Measurements from ENCODE around the gene RANBP6.
"Not testable (repeated sequence)": the region's sequence is repeated elsewhere in the genome, so short reads cannot be mapped to it uniquely, and the experiment has no call there.

Gene RANBP6

DNA sequence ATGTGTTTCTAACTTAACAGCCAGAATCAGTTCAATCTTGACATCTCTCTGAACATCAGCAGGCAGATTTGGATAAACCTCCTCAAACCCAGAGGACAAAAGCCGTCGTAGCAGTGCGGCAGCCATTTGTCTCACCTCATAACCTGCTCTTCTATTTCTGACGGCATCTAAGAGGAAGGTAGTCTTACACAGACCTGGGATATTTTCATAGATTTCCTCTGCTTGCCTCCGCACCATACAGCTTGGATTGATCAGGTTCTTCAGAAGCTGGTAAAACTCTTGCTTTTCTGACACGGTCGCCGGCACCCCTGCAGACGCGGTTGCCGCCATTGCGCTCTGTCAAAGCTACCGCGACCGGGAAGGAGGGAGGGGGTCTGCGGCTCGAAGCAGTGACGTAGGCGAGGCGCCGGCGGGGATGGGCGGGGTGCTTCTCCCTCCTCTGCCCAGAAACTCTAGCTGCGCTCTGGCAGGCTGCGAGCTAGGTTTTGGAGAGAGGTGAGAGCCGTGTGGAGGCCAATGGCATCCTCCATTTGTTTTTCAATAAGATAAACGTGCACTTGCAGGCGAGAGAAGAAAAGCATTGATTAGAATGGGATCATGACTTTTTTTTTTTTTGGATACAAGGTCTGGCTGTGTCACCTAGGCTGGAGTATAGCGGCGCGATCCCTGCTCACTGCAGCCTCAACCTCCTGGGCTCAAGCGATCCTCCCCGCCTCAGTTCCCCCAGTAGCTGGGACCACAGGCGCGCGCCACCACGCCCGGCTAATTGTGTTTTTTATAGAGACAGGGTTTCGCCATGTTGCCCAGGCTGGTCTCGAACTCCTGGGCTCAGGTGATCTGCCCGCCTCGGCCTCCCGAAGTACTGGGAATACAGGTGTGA is at the start of gene RANBP6:
TSS of gene RANBP6 (minus strand) at position 347 of the 880 bp plus-strand sequence. CDS start at position 330, 17 bp downstream.
- DNase-seq (ENCODE audit: low read depth in 2 of 2) = peak; percentile 83 to 85

DNA sequence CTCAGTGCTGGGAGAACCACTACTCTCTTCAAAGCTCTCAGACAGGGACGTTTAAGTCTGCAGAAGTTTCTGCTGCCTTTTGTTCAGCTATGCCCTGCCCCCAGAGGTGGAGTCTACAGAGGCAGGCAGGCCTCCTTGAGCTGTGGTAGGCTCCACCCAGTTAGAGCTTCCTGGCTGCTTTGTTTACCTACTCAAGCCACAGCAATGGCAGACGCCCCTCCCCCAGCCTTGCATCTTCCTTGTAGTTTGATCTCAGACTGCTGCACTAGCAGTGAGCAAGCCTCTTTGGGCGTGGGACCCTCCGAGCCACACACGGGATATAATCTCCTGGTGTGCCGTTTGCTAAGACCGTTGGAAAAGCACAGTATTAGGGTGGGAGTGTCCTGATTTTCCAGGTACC is 47.7 kb upstream of the RANBP6 start:
- not testable (repeated sequence) for DNase-seq (ENCODE audit: low read depth in 2 of 2)

DNA sequence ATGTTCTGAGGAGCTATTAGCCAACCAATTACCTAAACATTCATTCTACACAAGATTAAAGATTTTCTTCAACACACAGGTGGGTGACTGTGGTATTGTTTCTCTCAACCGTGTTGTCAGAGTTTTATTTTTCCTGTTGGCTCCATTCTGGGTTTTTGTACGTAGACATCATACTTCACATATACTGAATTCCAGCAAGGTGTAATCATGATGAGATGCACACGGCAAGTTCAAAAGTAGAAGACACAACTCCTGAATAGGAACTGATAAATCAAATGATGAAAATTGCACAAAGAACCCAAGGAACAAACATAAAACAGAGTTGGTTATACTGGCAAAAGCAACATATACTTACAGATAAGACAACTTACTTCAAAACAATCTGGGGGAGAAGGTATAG is 40.2 kb upstream of the RANBP6 start:
- DNase-seq (ENCODE audit: low read depth in 2 of 2) = no peak

DNA sequence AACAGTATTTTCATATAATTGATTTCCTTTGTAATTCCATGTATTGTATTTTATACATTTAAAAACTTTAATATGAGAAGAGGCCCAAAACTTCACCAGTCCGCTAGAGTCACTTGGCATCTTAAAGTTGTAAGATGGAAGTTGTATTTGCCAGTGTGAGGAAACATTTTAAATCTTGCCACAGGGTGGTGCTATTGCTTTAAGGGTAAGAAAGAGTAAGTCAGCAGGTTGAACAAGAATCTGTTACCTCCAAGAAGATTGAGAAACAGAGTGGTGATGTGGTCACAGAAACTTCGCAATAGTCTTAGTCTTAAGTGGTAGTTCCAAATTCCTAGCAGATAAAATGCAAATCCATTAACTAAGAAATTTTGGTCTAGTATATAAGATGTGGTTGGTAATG is 39.8 kb upstream of the RANBP6 start:
- DNase-seq (ENCODE audit: low read depth in 2 of 2) = no peak

DNA sequence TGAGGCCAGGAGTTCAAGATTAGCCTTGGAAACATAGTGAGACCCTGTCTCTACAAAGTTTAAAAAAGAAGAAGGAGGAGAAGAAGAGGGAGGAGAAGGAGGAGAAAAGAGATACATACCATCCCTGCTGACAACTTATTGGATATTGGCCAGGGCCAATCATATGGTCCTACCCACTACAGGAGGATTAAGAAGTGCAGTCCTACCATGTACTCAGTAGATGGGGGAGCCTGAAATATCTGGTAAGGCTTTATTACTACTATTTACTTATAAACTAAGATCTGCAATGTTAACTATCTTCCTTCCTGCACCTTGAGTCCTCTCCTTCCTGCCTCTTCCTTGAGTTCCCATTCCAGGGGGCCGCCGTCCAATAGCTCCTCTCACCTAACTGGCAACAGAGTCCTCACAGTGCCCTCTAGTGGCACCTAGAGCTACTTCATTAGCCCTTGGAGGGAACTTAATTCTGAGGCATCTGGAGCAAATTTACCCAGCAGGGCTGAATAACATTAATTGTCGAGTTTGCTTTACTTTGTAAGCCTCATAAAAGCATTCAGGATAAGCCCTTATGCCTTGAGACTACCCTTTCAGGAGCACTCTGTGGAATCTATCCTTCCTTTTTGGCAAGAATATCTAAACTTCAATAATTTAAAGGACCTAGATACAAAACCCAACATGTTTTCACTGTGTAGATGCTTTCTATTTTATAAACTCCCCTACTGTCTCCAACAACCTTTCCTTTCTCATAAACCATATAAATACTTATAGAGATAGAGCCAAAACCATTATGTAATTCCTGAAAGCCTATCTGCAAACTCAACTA is 39.1 kb upstream of the RANBP6 start:
- peak; percentile 14 to 34 for DNase-seq (ENCODE audit: low read depth in 2 of 2)

DNA sequence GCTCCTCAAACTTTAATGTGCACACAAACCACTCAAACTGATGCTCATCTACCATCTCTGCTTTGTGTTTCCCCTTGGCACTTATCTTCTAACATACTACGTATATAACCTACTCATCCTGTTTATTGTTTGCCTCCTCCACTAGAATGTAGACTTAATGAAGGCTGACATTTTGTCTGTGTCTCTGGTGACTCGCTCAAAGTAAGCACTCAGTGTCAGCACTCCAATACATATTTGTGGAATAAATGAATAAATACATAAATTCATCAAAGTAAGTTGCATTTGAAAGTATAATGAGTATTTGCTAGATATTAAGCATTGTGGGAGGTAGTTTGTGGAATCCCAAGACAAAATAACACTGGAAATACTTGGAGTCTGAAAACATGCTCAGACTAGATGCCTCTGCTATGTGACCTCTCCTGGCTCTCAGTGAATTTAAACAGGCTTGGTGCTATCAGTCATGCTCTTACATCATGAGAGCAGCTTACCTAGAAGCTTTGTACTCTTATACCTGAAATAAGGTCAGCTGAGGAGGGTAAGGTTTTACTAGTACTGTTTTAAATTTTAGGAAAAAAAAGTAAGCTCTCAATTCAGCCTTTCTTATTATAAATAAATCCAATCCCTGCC is 37.0 kb upstream of the RANBP6 start:
- DNase-seq (ENCODE audit: low read depth in 2 of 2) = no peak

DNA sequence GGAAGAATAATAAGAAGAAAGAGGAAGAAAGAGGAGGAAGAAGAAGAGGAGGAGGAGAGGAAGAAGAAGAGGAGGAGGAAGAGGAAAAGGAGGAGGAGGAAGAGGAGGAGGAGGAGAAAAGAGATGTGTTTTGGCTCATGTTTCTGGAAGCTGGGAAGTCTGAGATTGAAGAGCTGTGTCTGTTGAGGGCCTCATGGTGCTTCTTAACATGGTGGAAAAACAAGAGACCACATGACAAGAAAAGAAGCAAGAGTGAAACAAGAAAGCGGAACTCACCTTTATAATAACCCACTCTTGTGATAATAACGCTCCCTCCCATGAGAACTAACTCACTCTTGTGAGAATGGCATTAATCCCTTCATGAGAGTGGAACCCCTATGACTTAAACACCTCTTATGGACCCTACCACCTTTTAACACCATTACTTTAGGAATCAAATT is 36.1 kb upstream of the RANBP6 start:
- no peak for DNase-seq (ENCODE audit: low read depth in 2 of 2)

DNA sequence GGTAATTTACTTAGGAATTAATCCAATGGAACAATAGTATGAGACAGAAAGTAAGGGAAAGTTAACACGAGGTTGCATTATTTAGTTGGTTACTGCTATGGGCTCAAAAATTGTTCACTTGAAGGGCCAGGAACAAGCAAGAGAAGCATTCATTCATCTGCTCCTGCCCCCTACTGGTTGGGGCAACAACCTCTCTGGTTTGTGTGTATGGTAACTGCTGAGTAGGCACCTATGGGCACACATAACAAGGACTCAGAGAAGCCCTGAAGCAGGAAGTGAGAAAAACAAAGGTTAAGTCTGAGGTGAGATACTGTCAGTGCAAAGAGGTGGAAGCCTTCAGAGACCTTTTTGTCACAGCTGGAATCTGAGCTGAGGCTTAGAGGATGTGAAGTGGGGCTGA is 34.4 kb upstream of the RANBP6 start:
- peak in 1 of 2 donors; percentile 24 for DNase-seq (ENCODE audit: low read depth in 2 of 2)

DNA sequence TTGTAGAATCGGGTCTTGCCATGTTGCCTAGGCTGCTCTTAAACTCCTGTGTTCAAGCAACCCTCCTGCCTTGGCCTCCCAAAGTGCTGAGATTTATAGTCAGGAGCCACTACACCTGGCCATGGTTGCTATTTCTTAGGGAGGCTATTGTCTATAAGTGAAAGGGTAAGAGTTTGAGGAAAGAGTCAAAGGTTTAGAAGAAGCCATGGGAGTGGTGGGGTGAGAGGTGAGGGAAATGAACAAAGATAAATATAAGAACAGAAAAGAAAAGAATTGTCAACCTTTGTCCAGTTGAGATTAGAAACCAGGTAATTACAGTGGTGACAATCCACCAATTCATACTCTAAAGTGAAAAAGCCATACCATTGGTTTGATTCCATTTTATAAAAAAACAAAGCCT is 32.6 kb upstream of the RANBP6 start:
- no peak for DNase-seq (ENCODE audit: low read depth in 2 of 2)

DNA sequence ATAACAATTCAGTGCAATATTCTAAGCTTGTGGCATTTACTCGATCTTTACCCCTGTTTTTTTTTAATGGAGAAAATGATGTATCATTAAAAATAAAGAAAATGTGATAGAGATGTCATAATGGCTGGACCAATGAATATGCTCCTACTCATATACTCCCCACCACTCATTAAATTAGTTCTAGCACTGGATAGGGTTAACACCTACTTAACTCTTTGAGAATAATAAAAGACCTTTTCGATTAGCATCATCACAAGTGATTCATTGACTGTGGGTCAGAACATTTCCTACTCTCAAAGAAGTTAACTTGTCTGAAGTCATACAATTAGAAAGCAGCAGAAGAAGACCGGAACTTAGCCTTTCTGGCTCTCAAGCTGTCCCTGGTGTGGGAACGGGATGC is 31.6 kb upstream of the RANBP6 start:
- DNase-seq (ENCODE audit: low read depth in 2 of 2) = no peak

DNA sequence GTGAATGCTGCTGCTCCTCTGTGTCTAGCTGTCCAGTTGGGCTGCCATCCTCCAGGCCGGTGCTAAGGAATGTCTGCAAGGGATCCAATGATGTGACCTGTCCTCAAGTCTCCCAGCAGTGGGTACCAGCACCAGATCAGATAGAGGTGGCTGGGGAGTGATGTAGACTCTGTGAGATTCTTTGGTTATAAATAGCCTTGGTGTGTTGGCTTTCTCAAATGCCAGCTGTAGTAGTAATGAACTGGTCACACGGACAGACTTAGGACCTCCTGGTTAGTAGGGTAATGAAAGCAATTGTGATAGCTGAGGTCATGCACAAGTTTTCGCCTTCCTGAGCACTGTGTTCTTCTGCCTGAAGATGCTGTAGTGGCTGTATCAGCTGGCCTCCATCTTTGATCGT is 29.9 kb upstream of the RANBP6 start:
- DNase-seq (ENCODE audit: low read depth in 2 of 2) = no peak

DNA sequence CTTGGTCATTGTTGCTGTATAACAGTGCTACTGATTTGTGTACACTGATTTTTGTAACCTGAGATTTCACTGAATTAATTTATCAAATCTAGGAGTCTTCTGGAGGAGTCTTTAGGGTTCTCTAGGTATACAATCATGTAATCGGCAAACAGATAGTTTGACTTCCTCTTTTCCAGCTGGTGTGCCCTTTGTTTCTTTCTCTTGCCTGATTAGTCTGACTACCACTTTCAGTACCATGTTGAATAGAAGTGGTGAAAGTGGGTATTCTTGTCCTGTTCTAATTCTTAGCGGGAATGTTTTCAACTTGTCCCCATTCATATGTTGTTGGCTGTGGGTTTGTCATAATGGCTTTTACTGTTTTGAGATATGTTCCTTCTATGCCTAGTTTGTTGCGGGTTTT is 24.7 kb upstream of the RANBP6 start:
- DNase-seq (ENCODE audit: low read depth in 2 of 2) = no peak

DNA sequence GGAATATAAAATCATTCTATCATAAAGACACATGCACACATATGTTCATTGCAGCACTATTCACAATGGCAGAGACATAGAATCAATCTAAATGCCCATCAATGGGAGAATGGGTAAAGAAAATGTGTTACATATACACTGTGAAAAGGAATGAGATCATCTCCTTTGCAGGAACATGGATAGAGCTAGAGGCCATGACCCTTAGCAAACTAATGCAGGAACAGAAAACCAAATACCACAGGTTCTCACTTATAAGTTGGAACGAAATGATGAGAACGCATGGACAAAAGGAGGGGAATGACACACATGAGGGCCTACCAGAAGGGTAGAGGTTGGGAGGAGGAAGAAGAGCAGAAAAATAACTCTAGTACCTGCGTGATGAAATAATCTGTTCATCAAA is 21.0 kb upstream of the RANBP6 start:
- no peak for DNase-seq (ENCODE audit: low read depth in 2 of 2)

DNA sequence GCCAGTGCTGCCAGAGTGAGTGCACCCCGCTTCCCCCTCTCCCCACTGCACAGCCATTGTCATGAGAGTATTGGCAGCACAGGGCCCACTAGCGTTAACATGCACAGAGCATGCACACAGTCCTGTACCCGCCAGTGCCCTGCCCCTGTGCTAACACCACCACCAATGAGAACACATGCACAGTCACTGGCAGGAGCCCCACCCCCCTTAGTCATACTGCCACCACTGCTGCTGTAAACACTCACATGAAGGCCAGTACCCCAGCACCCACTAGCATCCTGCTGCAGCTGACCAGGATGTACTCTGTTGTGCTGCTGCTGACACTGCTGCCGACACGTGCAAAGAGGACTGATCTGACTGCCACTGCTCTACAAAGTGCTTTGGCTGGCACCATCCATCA is 19.5 kb upstream of the RANBP6 start:
- DNase-seq (ENCODE audit: low read depth in 2 of 2) = no peak

DNA sequence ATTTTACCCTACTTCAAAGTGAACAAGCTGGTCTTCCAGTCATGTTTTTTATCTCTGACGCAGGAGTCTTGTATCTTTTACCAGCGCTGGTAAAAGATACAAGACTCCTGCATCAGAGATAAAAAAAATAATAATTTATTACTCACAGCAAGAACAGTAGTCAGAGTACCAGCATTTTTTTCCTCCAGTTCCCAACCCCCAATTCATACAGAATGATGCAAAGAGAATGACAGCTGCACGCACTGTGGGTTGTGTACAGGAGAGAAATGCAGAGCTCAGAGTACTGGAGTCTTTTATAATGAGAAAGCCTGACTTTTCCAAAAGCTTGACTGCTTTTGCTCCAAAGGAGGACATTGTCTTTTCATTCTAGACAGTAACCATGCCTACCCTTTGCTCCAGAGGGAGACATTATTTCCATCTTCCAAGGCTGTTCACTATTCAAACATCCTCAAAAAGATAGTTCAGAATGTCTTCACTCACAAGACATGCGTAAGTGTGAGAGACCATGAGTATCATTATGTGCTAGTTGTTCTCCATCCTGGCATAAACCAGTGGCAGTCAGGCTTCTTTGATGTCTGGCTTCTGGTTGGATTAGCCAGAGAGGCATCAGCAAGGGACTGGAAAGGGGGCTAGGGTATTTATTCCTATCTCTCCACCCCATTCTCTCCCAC is 14.3 kb upstream of the RANBP6 start:
- DNase-seq (ENCODE audit: low read depth in 2 of 2) = no peak

DNA sequence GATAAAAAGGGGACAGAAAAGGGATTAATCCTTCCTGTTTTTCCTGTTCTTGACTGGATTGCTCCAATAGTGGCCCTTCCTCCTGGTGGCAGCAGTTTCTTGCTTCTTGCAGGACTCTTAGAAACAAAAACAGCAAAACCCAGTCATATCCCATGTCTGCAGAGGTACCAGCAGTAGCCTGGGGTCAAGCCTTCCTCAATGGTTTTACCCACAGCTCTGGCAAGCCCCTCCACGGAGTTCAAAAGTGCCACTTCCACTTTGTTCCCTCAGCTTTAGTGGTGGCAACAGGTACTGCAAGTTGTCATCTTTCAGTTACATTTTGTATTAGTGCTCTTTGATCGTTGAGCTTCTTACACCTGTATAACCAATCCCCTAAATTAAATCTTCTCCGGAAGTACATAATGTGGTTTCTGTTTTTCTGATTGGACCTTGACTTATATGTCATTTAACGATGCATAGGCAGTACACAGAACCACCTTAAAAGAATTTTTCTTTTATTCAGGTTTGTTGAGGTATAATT is 8.7 kb upstream of the RANBP6 start:
- DNase-seq (ENCODE audit: low read depth in 2 of 2) = no peak

DNA sequence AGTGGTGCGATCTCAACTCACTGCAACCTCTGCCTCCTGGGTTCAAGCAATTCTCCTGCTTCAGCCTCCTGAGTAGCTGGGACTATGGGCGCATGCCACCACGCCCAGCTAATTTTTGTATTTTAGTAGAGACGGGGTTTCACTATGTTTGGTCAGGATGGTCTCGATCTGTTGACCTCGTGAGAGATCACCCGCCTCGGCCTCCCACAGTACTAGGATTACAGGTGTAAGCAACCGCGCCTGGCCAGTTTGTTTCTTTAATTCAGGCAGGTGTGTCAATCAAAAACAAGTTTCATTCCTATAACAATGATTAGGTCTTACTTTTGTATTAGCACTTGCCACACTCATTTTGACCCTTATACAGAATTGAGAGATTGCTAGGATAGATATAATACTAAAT is 1.6 kb upstream of the RANBP6 start:
- not testable (repeated sequence) for DNase-seq (ENCODE audit: low read depth in 2 of 2)

DNA sequence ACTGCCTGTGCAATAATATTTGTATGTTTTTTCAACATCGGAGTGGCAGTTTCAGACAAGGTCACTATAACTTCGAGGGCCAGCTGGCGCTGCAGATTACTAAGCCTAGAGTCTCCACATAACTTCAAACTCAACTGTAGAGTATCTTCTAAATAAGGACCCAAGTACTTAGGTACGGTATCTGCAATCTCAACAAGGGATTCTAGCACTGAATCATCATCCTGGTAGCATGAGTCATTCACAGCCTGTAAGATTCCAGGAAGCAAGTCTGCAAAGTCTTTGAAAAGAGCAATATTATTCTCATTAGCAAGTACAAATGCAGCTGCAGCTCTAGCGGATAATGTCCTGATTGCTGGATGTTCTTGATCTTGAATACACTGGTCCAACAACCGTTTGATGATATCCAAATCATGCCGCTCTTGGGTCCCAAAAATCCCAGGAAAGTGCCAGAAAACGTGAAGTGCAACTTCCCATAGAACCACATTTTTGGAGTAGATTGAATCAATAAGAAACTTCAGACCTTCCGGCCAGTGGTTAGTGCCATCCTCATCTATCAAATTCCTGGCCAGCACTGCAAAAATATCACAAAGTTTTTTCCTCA is 654 bp downstream of the RANBP6 start:
- DNase-seq (ENCODE audit: low read depth in 2 of 2) = no peak

DNA sequence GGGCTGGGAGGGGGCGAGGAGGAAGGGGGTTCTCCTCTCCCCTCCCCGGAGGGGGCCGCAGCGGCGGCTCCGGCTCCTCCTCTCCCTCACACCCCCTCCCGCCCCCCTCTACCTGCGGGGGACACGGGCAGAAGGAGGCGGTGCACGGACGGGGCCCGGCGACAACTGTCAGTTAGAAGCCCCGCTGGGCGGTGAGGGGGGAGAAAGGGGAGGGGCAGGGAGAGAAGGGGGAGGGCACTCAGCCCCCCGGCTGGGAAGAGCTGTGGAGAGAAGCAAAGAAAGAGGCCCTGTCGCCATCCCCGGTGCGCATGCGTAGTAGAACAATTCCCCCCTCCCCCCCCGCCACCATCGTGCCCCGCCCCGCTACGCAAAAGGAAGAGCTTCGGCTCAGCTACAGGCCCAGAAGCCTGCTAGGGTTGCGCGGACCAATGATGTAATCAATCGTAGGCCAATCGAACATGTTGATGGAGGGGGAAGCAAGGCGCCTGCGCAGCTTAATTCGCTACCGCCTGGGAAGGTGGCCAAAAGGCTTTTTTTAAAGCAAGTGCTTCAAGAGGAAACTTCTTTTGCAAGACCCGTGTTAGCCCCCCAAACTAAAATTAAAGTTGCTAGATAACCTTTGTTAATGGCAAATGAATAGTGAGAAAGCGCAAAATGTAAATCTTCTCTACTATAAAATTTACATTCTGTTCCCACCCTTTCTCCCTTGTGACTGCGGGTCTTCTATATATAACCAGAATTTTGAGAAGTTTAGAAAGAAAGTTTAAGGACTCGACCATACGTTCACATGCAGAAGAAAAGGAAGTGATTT is 7.0 kb downstream of the RANBP6 start:
- peak; percentile 79 to 87 for DNase-seq (ENCODE audit: low read depth in 2 of 2)

DNA sequence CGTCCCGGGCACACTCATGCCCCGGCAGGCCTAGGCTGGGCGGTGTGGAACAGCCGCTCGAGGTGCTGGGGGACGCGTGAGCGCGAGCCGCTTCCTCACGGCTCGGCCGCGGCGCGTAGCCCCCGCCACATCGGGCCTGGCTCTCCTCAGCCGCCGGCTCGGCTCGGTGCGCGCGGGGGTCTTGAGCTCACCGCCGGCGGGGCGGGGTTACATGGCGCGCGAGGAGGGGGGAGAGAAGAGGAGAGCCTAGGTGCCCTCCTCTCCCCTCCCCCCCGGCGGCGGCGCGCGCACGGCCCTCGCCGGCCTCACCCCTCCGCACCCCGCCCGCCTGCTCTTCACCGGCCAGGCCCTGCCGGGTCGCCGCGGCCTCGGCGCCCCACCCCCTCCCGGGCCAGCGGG is 7.7 kb downstream of the RANBP6 start:
- DNase-seq (ENCODE audit: low read depth in 2 of 2) = peak; percentile 54 to 63

Measured in stimulated activated CD8-positive, alpha-beta memory T cell treated with anti-CD3 and anti-CD28 coated beads, Interleukin-2, amount 100 ng/mL, for 48 hours (primary cell).